Smooth muscle cell (in vitro differentiated cells): ENCODE data around the gene ARL2BP. TPM values are rescaled to one million over a fixed set of nuclear protein-coding genes. Genes with fewer than 3 reads are reported as not detected.

Experiments used
- DNase-seq: peaks from one replicate; lab custom pipeline; 2025; ENCODE audit not compliant: unreplicated experiment; lab: John Stamatoyannopoulos, UW
- H2AFZ ChIP-seq: fragments of 200-600 bp; sonication (generic); 2 replicates; pipeline ENCODE4 v1.6.0; 2016; ENCODE audit warnings: antibody characterized with exemption, low read depth, mild to moderate bottlenecking
- H3F3A ChIP-seq: fragments of 200-600 bp; sonication (generic); 2 replicates; pipeline ENCODE4 v1.6.0; 2017; ENCODE audit warnings: antibody characterized with exemption, low read depth
- H3K27ac ChIP-seq: fragments of 200-600 bp; sonication (generic); 2 replicates; pipeline ENCODE4 v1.5.1; 2016; ENCODE audit warnings: low read depth, mild to moderate bottlenecking
- H3K27me3 ChIP-seq: fragments of 200-600 bp; sonication (generic); 2 replicates; pipeline ENCODE4 v1.6.1; 2016; ENCODE audit warnings: low read depth, mild to moderate bottlenecking
- H3K36me3 ChIP-seq: fragments of 200-600 bp; sonication (generic); 2 replicates; pipeline ENCODE4 v1.5.1; 2016; ENCODE audit warnings: low read depth
- H3K4me1 ChIP-seq: fragments of 200-600 bp; sonication (generic); 2 replicates; pipeline ENCODE4 v1.5.1; 2016; ENCODE audit warnings: low read depth
- H3K4me2 ChIP-seq: fragments of 200-600 bp; sonication (generic); 2 replicates; pipeline ENCODE4 v1.6.0; 2016; ENCODE audit warnings: mild to moderate bottlenecking
- H3K4me3 ChIP-seq: fragments of 200-600 bp; sonication (generic); 2 replicates; pipeline ENCODE4 v1.5.1; 2016; ENCODE audit warnings: mild to moderate bottlenecking
- H3K79me2 ChIP-seq: fragments of 200-600 bp; sonication (generic); 2 replicates; pipeline ENCODE4 v1.6.0; 2016; ENCODE audit warnings: low read depth, mild to moderate bottlenecking
- H3K9ac ChIP-seq: fragments of 200-600 bp; sonication (generic); 2 replicates; pipeline ENCODE4 v1.6.0; 2016; ENCODE audit warnings: low read depth
- H3K9me3 ChIP-seq: fragments of 200-600 bp; sonication (generic); replicated peaks from 2 replicates; pipeline ENCODE4 v1.5.1; 2016; ENCODE audit warnings: low read depth
- H4K20me1 ChIP-seq: fragments of 200-600 bp; sonication (generic); 2 replicates; pipeline ENCODE4 v1.6.0; 2016; ENCODE audit warnings: low read depth
- CTCF ChIP-seq: fragments of 200-600 bp; sonication (generic); IDR thresholded peaks from 2 replicates; pipeline ENCODE4 v1.5.1; 2017; ENCODE audit warnings: borderline replicate concordance, mild to moderate bottlenecking, antibody characterized with exemption; ENCODE audit not compliant: insufficient read depth, poor library complexity, severe bottlenecking
- WGBS: methylation state at CpG from one replicate; pipeline ENCODE4 v1.1.7; 2016; ENCODE audit warnings: low lambda C conversion rate; 5-methylcytosine and 5-hydroxymethylcytosine counted together
- polyA plus RNA-seq: library from polyadenylated mRNA; unstranded; fragments of >200 nt; fragmentation: Nextera tagmentation; extraction: Ambion mirVana; gene quantifications from 2 replicates; pipeline ENCODE4 v1.2.1, GENCODE V29; 2016
- total RNA-seq: library from RNA; depleted of rRNA; stranded (reverse); fragments of >200 nt; gene quantifications from 2 replicates; pipeline ENCODE4 v1.2.3, GENCODE V29; 2014

Gene ARL2BP
- total and polyA plus RNA-seq, 2 experiments from 2014 or later, result 78.1 to 88.0 TPM

GRCh38 chr16:57270221-57271062 lies 25.4 kb downstream of the ARL2BP start:
- no peak overlapping the region for H3K27ac ChIP-seq
- H3F3A ChIP-seq, result no peaks in the 10 kb centered on the region
- H3K9ac ChIP-seq, result no peak overlapping the region
- H3K4me1 ChIP-seq, result peaks cover 14% of the 10 kb centered on the region
- WGBS, result 81% methylated on average over 25 of the region's 25 CpGs
- H3K27me3 ChIP-seq, result no peaks in the 10 kb centered on the region
- no peaks in the 10 kb centered on the region for H4K20me1 ChIP-seq
- H3K79me2 ChIP-seq, result no peaks in the 10 kb centered on the region
- no peak overlapping the region for H3K4me3 ChIP-seq
- H3K36me3 ChIP-seq, result no peaks in the 10 kb centered on the region
- no peak overlapping the region for H2AFZ ChIP-seq
- no peaks in the 10 kb centered on the region for H3K9me3 ChIP-seq
- no peak for DNase-seq
- no peak overlapping the region for H3K4me2 ChIP-seq
- TF ChIP-seq CTCF, result no peak

GRCh38 chr16:57271063-57271345 lies 25.9 kb downstream of the ARL2BP start:
- Histone ChIP-seq H3F3A (no peaks in the 10 kb centered on the region), H3K27me3 (no peaks in the 10 kb centered on the region), H3K4me1 (peaks cover 14% of the 10 kb centered on the region), H3K4me2 (no peak overlapping the region), H3K9me3 (no peaks in the 10 kb centered on the region), H2AFZ (no peak overlapping the region), H3K36me3 (no peaks in the 10 kb centered on the region), H3K79me2 (no peaks in the 10 kb centered on the region), H4K20me1 (no peaks in the 10 kb centered on the region), H3K4me3 (no peak overlapping the region), H3K9ac (no peak overlapping the region), H3K27ac (no peak overlapping the region)
- no peak for TF ChIP-seq CTCF
- 87% methylated on average over 7 of the region's 7 CpGs for WGBS
- DNase-seq, result no peak

GRCh38 chr16:57271867-57272495 lies 26.9 kb downstream of the ARL2BP start:
- H3K79me2 ChIP-seq, result no peaks in the 10 kb centered on the region
- no peak for DNase-seq
- no peak for TF ChIP-seq CTCF

GRCh38 chr16:57273359-57273758 lies 28.3 kb downstream of the ARL2BP start:
- no peaks in the 10 kb centered on the region for H3K36me3 ChIP-seq
- no peaks in the 10 kb centered on the region for H4K20me1 ChIP-seq
- peaks cover 14% of the 10 kb centered on the region for H3K4me1 ChIP-seq
- WGBS, result 35% methylated on average over 1 of the region's 1 CpG
- H3K9me3 ChIP-seq, result no peaks in the 10 kb centered on the region
- no peak for DNase-seq
- no peak overlapping the region for H3K9ac ChIP-seq
- H3F3A ChIP-seq, result no peaks in the 10 kb centered on the region
- H2AFZ ChIP-seq, result no peak overlapping the region
- TF ChIP-seq CTCF, result no peak
- H3K4me2 ChIP-seq, result no peak overlapping the region
- no peak overlapping the region for H3K4me3 ChIP-seq
- H3K27me3 ChIP-seq, result no peaks in the 10 kb centered on the region
- no peak overlapping the region for H3K27ac ChIP-seq
- H3K79me2 ChIP-seq, result no peaks in the 10 kb centered on the region

More at GRCh38 chr16:57271867-57272495, 26.9 kb downstream of the ARL2BP start:
- Histone ChIP-seq H3K36me3 (no peaks in the 10 kb centered on the region), H4K20me1 (no peaks in the 10 kb centered on the region), H3K4me1 (peaks cover 14% of the 10 kb centered on the region), H3K9me3 (no peaks in the 10 kb centered on the region), H2AFZ (no peak overlapping the region), H3K4me3 (no peak overlapping the region), H3K27ac (no peak overlapping the region), H3K4me2 (no peak overlapping the region), H3K9ac (no peak overlapping the region), H3K27me3 (no peaks in the 10 kb centered on the region), H3F3A (no peaks in the 10 kb centered on the region)
- WGBS, result 95% methylated on average over 5 of the region's 5 CpGs
